A172 (cell line): Measurements from ENCODE around the gene OR5D14. TPM values are rescaled to one million over a fixed set of nuclear protein-coding genes. Genes with fewer than 3 reads are reported as not detected.

Source experiments
- DNase-seq: peaks from one replicate; pipeline ENCODE4 v3.0.0-alpha.2; 2015; ENCODE audit warnings: low spot score
- total RNA-seq: library from RNA; depleted of rRNA; stranded (reverse); fragments of >200 nt; shearing (Covaris generic); gene quantifications from 2 replicates; pipeline ENCODE4 v1.2.3, GENCODE V29; 2014; rRNA removed

OR5D14 gene
- not detected in 2 replicates for total RNA-seq

DNA sequence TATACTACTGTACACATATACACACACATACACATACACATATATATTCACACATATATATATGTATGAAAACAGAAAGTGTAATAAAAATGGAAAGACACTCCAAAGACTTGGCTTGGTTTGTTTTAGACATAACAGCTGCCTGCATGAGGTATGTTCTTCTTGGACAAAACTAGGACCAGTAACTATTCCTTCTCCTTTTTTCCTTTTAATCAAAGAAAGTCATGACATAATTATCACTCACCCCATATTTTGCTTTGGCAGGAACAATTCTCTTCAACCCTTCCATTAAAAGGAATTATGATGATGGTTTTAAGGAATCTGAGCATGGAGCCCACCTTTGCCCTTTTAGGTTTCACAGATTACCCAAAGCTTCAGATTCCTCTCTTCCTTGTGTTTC is at the start of gene OR5D14:
TSS of gene OR5D14 (plus strand) at position 301 of the 400 bp plus-strand sequence. CDS start at position 301, 0 bp downstream.
- no peak for DNase-seq

- no peak for DNase-seq
Measured at GRCh38 chr11:55773138-55773537, 22.2 kb upstream of the OR5D14 start, which contains the start of gene OR5D13. TSS of gene OR5D13 (plus strand) at chr11:55773438. CDS start at chr11:55773438, 0 bp downstream.

DNA sequence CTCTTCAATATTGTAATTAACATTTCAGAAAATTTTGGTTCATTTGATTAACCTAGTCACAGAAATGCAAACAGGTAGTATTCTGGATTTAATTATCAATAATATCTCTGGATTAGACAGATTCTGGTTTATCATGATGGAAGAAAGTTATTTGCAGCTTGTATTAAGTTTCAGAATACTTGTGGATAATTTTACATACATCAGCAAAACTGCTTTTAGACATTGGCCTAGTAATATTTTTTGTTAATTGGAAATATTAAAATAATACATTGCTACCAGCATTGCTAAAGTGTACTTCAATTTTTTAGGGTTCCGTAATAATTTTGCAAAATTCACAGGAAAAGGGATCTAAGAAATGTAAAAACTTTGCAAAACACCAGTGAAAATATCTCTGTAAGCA is 3.8 kb upstream of the OR5D14 start:
- no peak for DNase-seq

DNA sequence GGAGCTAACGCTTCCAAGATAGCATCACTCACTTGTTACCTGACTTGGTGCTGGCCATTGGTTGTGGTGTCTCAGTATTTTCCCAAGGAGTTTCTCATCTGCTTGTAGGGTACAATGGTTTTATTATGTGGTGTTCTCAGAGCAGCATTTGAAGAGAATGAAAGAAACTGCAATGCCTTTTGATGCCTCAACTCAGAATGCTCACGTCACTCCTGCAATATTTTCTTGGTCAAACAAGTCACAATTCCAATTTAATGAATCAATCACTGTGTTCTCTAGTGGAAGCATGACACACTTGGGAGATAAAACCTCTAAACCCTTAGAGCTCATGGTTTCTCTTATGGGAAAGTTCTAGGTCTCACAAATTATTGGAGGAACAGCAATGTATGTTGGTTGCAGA is 2.0 kb upstream of the OR5D14 start:
- DNase-seq, result no peak

DNA sequence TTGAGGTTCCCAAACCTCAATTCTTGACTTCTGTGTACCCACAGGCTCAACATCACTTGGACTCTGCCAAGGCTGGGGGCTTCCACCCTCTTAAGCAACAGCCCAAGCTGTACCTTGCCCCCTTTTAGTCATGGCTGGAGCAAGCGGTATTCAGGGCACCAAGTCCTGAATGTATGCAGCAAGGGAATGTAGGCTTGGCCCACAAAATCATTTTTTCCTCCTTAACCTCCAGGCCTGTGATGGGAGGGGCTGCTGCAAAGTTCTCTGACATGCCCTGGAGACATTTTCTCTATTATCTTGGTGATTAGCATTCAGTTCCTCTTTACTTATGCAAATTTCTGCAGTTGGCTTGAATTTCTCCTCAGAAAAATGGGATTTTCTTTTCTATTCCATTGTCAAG is 10.9 kb downstream of the OR5D14 start:
- DNase-seq, result no peak

GRCh38 chr11:55811067-55811466 is 15.7 kb downstream of the OR5D14 start, which contains the start of gene OR5L1:
TSS of gene OR5L1 (plus strand) at chr11:55811367. CDS start at chr11:55811467, 100 bp downstream.
- DNase-seq, result no peak

GRCh38 chr11:55819330-55819729 is 24.0 kb downstream of the OR5D14 start, which contains the start of gene OR5D18:
TSS of gene OR5D18 (plus strand) at chr11:55819630. CDS start at chr11:55819630, 0 bp downstream.
- DNase-seq, result no peak

- no peak for DNase-seq
Measured at GRCh38 chr11:55826919-55827318, 31.6 kb downstream of the OR5D14 start, which contains the start of gene OR5L2. TSS of gene OR5L2 (plus strand) at chr11:55827219. CDS start at chr11:55827219, 0 bp downstream.

DNA sequence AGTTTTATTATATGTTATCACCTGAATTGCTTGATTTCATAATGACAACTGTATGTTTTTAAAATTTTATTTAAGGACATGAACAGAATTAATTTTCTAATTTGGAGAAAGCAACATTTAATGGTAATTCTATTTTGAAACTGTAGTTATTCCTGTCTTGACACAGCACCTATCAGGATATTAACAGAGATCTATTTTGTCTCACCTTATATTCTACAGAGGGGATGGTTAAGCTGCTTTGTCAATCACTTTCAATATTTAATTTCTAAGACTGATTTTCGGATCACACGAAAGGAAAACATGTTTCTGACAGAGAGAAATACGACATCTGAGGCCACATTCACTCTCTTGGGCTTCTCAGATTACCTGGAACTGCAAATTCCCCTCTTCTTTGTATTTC is 43.1 kb downstream of the OR5D14 start, which contains the start of gene OR5D16:
TSS of gene OR5D16 (plus strand) at position 301 of the 400 bp plus-strand sequence. CDS start at position 301, 0 bp downstream.
- no peak for DNase-seq

Other genes starting within 250 kb of the OR5D14 start
- gene OR4C15, start 241.1 kb upstream of the OR5D14 start, total RNA-seq, result not detected in 2 replicates
- gene OR4C16, start 223.4 kb upstream of the OR5D14 start, total RNA-seq, result not detected in 2 replicates
- not detected in 2 replicates for gene OR4C11, start 187.9 kb upstream of the OR5D14 start, total RNA-seq
- gene OR4P4, start 160.4 kb upstream of the OR5D14 start, total RNA-seq, result not detected in 2 replicates
- not detected in 2 replicates for gene OR4S2, start 147.2 kb upstream of the OR5D14 start, total RNA-seq
- gene OR4C6, start 133.4 kb upstream of the OR5D14 start, total RNA-seq, result not detected in 2 replicates
- not detected in 2 replicates for gene OR5D13, start 22.1 kb upstream of the OR5D14 start, total RNA-seq
- not detected in 2 replicates for gene OR5L1, start 15.8 kb downstream of the OR5D14 start, total RNA-seq
- gene OR5D18, start 24.1 kb downstream of the OR5D14 start, total RNA-seq, result not detected in 2 replicates
- not detected in 2 replicates for gene OR5L2, start 31.7 kb downstream of the OR5D14 start, total RNA-seq
- not detected in 2 replicates for gene OR5D16, start 43.2 kb downstream of the OR5D14 start, total RNA-seq
- not detected in 2 replicates for gene TRIM51, start 87.7 kb downstream of the OR5D14 start, total RNA-seq
- gene OR5W2, start 119.0 kb downstream of the OR5D14 start, total RNA-seq, result not detected in 2 replicates
- not detected in 2 replicates for gene OR5I1, start 140.8 kb downstream of the OR5D14 start, total RNA-seq
- not detected in 2 replicates for gene OR10AG1, start 174.4 kb downstream of the OR5D14 start, total RNA-seq
- gene OR5F1, start 199.1 kb downstream of the OR5D14 start, total RNA-seq, result not detected in 2 replicates
- not detected in 2 replicates for gene OR5AS1, start 232.1 kb downstream of the OR5D14 start, total RNA-seq